SK-N-SH treated with all-trans-retinoic acid at 6 μM for 48 hours (cell line): ENCODE results near the gene MACF1.

Experiments
- ATAC-seq: fragments of 200-7000 bp; cut with Tn5 transposase; 3 replicates; pipeline ENCODE4 v1.9.1; 2020; ENCODE audit warnings: mild to moderate bottlenecking, moderate library complexity
- ARNTL ChIP-seq: fragments of 450-650 bp; formaldehyde crosslinking; IDR thresholded peaks from 2 replicates; pipeline ENCODE4 v1.5.0; 2020; ENCODE audit warnings: low read depth, mild to moderate bottlenecking, moderate library complexity, borderline replicate concordance
- BACH2 ChIP-seq: fragments of 250-450 bp; sonication (Bioruptor Pico); IDR thresholded peaks from 2 replicates; pipeline ENCODE4 v1.9.0; 2021; ENCODE audit warnings: mild to moderate bottlenecking, borderline replicate concordance
- CSDC2 ChIP-seq: fragments of 250-450 bp; sonication (Bioruptor Pico); IDR thresholded peaks from 2 replicates; pipeline ENCODE4 v1.5.0; 2020; ENCODE audit warnings: mild to moderate bottlenecking, moderate library complexity
- ESRRG ChIP-seq: fragments of 250-450 bp; sonication (Bioruptor Pico); IDR thresholded peaks from 2 replicates; pipeline ENCODE4 v1.6.1; 2021; ENCODE audit warnings: mild to moderate bottlenecking
- GLIS3 ChIP-seq: fragments of 250-450 bp; sonication (Bioruptor Pico); IDR thresholded peaks from 2 replicates; pipeline ENCODE4 v1.5.0; 2020; ENCODE audit warnings: mild to moderate bottlenecking, moderate library complexity
- ISL1 ChIP-seq: fragments of 250-450 bp; sonication (Bioruptor Pico); IDR thresholded peaks from 2 replicates; pipeline ENCODE4 v2.1.2; 2022; ENCODE audit warnings: mild to moderate bottlenecking, moderate library complexity
- OSR1 ChIP-seq: fragments of 250-450 bp; sonication (Bioruptor Pico); IDR thresholded peaks from 2 replicates; pipeline ENCODE4 v1.8.0; 2022; ENCODE audit warnings: moderate library complexity, mild to moderate bottlenecking, inconsistent platforms
- PPARA ChIP-seq: fragments of 250-450 bp; sonication (Bioruptor Pico); IDR thresholded peaks from 2 replicates; pipeline ENCODE4 v1.5.0; 2020; ENCODE audit warnings: mild to moderate bottlenecking, borderline replicate concordance
- RARB ChIP-seq: fragments of 250-450 bp; sonication (Bioruptor Pico); IDR thresholded peaks from 2 replicates; pipeline ENCODE4 v1.8.0; 2021; ENCODE audit warnings: mild to moderate bottlenecking, moderate library complexity
- SNAI2 ChIP-seq: fragments of 250-450 bp; sonication (Bioruptor Pico); IDR thresholded peaks from 2 replicates; pipeline ENCODE4 v1.5.0; 2020; ENCODE audit warnings: mild to moderate bottlenecking, moderate library complexity
- TCF4 ChIP-seq: fragments of 250-450 bp; sonication (Bioruptor Pico); IDR thresholded peaks from 2 replicates; pipeline ENCODE4 v1.8.0; 2021; ENCODE audit warnings: mild to moderate bottlenecking, moderate library complexity, borderline replicate concordance
- TOX ChIP-seq: fragments of 250-450 bp; sonication (Bioruptor Pico); IDR thresholded peaks from 2 replicates; pipeline ENCODE4 v1.8.0; 2021; ENCODE audit warnings: mild to moderate bottlenecking, moderate library complexity, borderline replicate concordance
- ZC3H10 ChIP-seq: fragments of 250-450 bp; sonication (Bioruptor Pico); IDR thresholded peaks from 2 replicates; pipeline ENCODE4 v1.5.1; 2021; ENCODE audit warnings: mild to moderate bottlenecking, moderate library complexity
- ZFP3 ChIP-seq: fragments of 250-450 bp; sonication (Bioruptor Pico); IDR thresholded peaks from 2 replicates; pipeline ENCODE4 v1.5.0; 2020; ENCODE audit warnings: mild to moderate bottlenecking, moderate library complexity
- ZFP30 ChIP-seq: fragments of 450-650 bp; formaldehyde crosslinking; IDR thresholded peaks from 2 replicates; pipeline ENCODE4 v1.5.0; 2022; ENCODE audit warnings: mild to moderate bottlenecking, moderate library complexity
- ZNF565 ChIP-seq: fragments of 450-650 bp; formaldehyde crosslinking; conservative IDR thresholded peaks from 2 replicates; pipeline ENCODE4 v1.5.0; 2020; ENCODE audit warnings: low read depth, mild to moderate bottlenecking, moderate library complexity
- ZNF70 ChIP-seq: fragments of 450-650 bp; formaldehyde crosslinking; IDR thresholded peaks from 2 replicates; pipeline ENCODE4 v1.5.0; 2020; ENCODE audit warnings: mild to moderate bottlenecking, moderate library complexity
- ZNF8 ChIP-seq: fragments of 450-650 bp; formaldehyde crosslinking; IDR thresholded peaks from 2 replicates; pipeline ENCODE4 v1.5.0; 2020; ENCODE audit warnings: mild to moderate bottlenecking, moderate library complexity
- TF ChIP-seq, protein P1 (sequence below): fragments of 250-450 bp; sonication (Bioruptor Pico); IDR thresholded peaks from 2 replicates; pipeline ENCODE4 v1.8.0; 2020; ENCODE audit warnings: mild to moderate bottlenecking, moderate library complexity, borderline replicate concordance
- TF ChIP-seq, protein P2 (sequence below): fragments of 250-450 bp; sonication (Bioruptor Pico); IDR thresholded peaks from 2 replicates; pipeline ENCODE4 v1.5.0; 2020; ENCODE audit warnings: mild to moderate bottlenecking, moderate library complexity
- TF ChIP-seq, protein P3 (sequence below): fragments of 250-450 bp; sonication (Bioruptor Pico); IDR thresholded peaks from 2 replicates; pipeline ENCODE4 v1.8.0; 2021; ENCODE audit warnings: low read depth, mild to moderate bottlenecking, moderate library complexity, borderline replicate concordance
- TF ChIP-seq, protein P4 (sequence below): fragments of 250-450 bp; sonication (Bioruptor Pico); IDR thresholded peaks from 2 replicates; pipeline ENCODE4 v1.5.1; 2020; ENCODE audit warnings: low read depth, mild to moderate bottlenecking, moderate library complexity

The MACF1 gene

DNA sequence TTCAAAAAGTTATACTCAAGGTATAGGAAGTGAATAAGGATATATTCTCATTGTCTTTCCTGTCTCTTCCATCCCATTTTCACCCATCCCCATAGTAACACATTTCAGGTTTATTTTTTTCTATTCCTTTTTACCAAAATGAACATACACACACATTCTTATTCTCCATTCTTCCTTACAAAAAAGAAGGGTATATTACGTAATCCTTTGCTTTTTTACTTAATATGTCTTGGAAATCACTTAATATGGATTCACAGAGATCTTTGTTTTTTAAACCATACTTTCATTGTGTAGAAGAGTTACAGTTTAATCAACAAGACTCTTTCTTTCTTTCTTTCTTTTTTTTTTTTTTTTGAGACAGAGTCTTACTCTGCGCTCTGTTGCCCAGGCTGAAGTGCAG is 158.8 kb downstream of the MACF1 start (continued):
- TF ChIP-seq, protein P1, sequence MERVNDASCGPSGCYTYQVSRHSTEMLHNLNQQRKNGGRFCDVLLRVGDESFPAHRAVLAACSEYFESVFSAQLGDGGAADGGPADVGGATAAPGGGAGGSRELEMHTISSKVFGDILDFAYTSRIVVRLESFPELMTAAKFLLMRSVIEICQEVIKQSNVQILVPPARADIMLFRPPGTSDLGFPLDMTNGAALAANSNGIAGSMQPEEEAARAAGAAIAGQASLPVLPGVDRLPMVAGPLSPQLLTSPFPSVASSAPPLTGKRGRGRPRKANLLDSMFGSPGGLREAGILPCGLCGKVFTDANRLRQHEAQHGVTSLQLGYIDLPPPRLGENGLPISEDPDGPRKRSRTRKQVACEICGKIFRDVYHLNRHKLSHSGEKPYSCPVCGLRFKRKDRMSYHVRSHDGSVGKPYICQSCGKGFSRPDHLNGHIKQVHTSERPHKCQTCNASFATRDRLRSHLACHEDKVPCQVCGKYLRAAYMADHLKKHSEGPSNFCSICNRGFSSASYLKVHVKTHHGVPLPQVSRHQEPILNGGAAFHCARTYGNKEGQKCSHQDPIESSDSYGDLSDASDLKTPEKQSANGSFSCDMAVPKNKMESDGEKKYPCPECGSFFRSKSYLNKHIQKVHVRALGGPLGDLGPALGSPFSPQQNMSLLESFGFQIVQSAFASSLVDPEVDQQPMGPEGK, result no peak

DNA sequence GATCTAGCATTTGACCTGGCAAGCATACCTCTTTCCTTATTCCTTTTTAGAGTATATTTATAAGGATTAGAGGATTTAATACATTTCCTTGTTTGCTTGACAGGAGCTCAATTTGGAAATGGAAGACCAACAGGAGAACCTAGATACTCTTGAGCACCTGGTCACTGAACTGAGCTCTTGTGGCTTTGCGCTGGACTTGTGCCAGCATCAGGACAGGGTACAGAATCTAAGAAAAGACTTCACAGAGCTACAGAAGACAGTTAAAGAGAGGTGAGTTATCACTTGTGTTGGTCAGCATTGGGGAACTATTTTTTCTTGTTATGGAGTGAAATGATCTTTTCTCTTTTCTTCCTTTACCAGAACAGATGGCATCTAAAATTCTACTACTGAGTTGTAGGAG is 163.6 kb downstream of the MACF1 start:
- ATAC-seq, result no peak
- TF ChIP-seq ZNF565 (CRISPR knock-in tag) (no peak), ZFP30 (CRISPR knock-in tag) (no peak)

DNA sequence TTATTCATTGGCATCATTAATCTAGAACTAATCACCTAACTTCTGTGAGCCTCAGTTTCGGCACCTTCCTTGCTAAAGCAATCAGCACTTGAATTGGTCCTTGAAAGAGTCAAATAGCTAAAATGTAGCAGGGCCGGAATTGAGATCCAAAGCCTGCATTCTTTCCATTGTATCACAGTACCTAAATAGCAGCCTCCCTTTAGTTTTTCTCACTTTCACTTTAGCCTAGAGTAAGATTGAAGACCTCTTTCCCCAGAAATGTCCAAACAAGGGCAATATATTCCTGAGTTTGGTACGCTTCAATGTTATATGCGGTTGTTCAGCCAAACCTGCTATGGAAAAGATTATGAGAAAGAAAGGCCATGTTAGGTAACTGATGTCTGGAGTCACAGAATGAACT is 165.1 kb downstream of the MACF1 start:
- ATAC-seq, result no peak
- TF ChIP-seq ZFP30 (CRISPR knock-in tag) (no peak), OSR1 (CRISPR knock-in tag) (no peak), BACH2 (CRISPR knock-in tag) (no peak), ZNF8 (CRISPR knock-in tag) (no peak), PPARA (CRISPR knock-in tag) (no peak), GLIS3 (no peak), TOX (CRISPR knock-in tag) (no peak), ESRRG (CRISPR knock-in tag) (no peak), ZFP3 (CRISPR knock-in tag) (no peak), TCF4 (CRISPR knock-in tag) (no peak)
- TF ChIP-seq, protein P2, sequence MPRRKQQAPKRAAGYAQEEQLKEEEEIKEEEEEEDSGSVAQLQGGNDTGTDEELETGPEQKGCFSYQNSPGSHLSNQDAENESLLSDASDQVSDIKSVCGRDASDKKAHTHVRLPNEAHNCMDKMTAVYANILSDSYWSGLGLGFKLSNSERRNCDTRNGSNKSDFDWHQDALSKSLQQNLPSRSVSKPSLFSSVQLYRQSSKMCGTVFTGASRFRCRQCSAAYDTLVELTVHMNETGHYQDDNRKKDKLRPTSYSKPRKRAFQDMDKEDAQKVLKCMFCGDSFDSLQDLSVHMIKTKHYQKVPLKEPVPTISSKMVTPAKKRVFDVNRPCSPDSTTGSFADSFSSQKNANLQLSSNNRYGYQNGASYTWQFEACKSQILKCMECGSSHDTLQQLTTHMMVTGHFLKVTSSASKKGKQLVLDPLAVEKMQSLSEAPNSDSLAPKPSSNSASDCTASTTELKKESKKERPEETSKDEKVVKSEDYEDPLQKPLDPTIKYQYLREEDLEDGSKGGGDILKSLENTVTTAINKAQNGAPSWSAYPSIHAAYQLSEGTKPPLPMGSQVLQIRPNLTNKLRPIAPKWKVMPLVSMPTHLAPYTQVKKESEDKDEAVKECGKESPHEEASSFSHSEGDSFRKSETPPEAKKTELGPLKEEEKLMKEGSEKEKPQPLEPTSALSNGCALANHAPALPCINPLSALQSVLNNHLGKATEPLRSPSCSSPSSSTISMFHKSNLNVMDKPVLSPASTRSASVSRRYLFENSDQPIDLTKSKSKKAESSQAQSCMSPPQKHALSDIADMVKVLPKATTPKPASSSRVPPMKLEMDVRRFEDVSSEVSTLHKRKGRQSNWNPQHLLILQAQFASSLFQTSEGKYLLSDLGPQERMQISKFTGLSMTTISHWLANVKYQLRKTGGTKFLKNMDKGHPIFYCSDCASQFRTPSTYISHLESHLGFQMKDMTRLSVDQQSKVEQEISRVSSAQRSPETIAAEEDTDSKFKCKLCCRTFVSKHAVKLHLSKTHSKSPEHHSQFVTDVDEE (CRISPR knock-in tag), result no peak
- TF ChIP-seq, protein P3, sequence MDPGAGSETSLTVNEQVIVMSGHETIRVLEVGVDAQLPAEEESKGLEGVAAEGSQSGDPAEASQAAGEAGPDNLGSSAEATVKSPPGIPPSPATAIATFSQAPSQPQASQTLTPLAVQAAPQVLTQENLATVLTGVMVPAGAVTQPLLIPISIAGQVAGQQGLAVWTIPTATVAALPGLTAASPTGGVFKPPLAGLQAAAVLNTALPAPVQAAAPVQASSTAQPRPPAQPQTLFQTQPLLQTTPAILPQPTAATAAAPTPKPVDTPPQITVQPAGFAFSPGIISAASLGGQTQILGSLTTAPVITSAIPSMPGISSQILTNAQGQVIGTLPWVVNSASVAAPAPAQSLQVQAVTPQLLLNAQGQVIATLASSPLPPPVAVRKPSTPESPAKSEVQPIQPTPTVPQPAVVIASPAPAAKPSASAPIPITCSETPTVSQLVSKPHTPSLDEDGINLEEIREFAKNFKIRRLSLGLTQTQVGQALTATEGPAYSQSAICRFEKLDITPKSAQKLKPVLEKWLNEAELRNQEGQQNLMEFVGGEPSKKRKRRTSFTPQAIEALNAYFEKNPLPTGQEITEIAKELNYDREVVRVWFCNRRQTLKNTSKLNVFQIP (CRISPR knock-in tag), result no peak

DNA sequence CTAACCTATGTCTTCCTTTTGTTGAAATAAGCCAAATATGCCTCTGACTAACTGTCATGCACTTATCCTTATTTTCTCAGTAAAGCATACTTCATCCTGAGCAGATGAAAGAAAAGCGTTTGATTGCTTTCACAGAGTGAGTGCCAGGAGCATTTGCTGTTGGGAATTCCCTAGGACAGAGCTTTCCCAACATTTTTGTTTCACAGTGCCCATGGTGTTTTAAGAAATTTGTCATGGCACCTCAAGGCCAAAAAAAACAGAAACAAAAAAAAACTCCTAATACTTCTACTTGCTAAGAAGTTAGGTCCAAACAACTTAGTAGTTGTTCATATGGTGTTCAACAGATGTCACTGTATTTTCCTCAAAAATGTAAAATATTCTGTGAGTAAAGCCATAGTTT is 166.1 kb downstream of the MACF1 start:
- TF ChIP-seq TOX (CRISPR knock-in tag) (no peak), SNAI2 (CRISPR knock-in tag) (no peak)
- no peak for ATAC-seq

DNA sequence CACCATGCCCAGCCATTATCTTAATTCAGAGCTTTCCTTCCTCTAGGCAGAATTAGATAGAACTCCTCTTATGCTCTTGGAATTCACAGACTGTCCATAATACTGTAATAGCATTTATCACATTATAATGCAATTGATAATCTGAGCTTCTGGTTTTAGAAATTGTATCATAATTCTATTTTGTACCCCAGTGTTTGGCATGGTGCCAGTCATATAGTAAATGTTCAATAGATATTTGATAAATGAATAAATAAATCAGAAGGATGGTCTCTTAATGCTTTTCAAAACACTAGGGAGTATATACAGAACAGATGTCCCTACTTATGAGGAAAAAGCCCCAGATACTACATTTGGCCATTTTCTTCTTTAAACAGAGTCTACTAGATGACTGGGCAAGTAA is 167.6 kb downstream of the MACF1 start:
- TF ChIP-seq ISL1 (CRISPR knock-in tag) (no peak), ARNTL (CRISPR knock-in tag) (no peak), TOX (CRISPR knock-in tag) (no peak), GLIS3 (no peak), ZFP3 (CRISPR knock-in tag) (no peak), RARB (CRISPR knock-in tag) (no peak), ZFP30 (CRISPR knock-in tag) (no peak)
- TF ChIP-seq, protein P1, result no peak
- TF ChIP-seq, all 23 proteins: peak for 0
- ATAC-seq, result no peak

DNA sequence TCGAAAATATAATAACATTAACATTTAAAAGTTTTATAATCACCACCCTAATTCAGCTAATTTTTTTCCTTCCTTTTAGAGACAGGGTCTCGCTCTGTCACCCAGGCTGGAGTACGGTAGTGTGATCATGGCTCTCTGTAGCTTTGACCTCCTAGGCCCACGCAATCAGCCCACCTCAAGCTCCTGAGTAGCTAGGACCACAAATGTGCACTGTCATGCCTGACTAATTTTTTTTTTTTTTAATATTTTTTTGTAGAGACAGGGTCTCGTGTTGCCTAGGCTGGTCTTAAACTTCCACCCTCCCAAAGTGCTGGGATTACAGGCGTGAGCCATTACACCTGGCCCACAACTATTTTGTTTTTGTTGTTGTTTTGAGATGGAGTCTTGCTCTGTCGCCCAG is 172.2 kb downstream of the MACF1 start:
- TF ChIP-seq, protein P4, sequence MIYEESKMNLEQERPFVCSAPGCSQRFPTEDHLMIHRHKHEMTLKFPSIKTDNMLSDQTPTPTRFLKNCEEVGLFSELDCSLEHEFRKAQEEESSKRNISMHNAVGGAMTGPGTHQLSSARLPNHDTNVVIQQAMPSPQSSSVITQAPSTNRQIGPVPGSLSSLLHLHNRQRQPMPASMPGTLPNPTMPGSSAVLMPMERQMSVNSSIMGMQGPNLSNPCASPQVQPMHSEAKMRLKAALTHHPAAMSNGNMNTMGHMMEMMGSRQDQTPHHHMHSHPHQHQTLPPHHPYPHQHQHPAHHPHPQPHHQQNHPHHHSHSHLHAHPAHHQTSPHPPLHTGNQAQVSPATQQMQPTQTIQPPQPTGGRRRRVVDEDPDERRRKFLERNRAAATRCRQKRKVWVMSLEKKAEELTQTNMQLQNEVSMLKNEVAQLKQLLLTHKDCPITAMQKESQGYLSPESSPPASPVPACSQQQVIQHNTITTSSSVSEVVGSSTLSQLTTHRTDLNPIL, result no peak
- TF ChIP-seq GLIS3 (no peak), ZNF565 (CRISPR knock-in tag) (no peak), PPARA (CRISPR knock-in tag) (no peak), TCF4 (CRISPR knock-in tag) (no peak), ESRRG (CRISPR knock-in tag) (no peak), OSR1 (CRISPR knock-in tag) (no peak), RARB (CRISPR knock-in tag) (no peak), SNAI2 (CRISPR knock-in tag) (no peak), CSDC2 (CRISPR knock-in tag) (no peak), ZFP30 (CRISPR knock-in tag) (no peak), ZNF70 (CRISPR knock-in tag) (no peak), ZC3H10 (no peak), TOX (CRISPR knock-in tag) (no peak)
- TF ChIP-seq, protein P1, result no peak
- no peak for ATAC-seq
